GM21529 (cell line): Measurements from ENCODE around the gene SAMMSON.

Experiments used
- ATAC-seq: cut with Tn5 transposase; IDR thresholded peaks from one replicate; pipeline ENCODE4 v1.9.1; 2021; ENCODE audit not compliant: unreplicated experiment

Gene SAMMSON

GRCh38 chr3:69999140-70000027 lies at the start of gene SAMMSON:
TSS of gene SAMMSON (plus strand) at chr3:69999733.
- ATAC-seq: no peak

GRCh38 chr3:69951616-69952015 lies 47.9 kb upstream of the SAMMSON start:
- ATAC-seq: no peak

GRCh38 chr3:69959581-69959980 lies 40.0 kb upstream of the SAMMSON start:
- no peak for ATAC-seq

GRCh38 chr3:69961706-69962439 lies 37.7 kb upstream of the SAMMSON start:
- ATAC-seq: no peak

GRCh38 chr3:69963643-69964042 lies 35.9 kb upstream of the SAMMSON start:
- ATAC-seq: no peak

GRCh38 chr3:69967156-69967555 lies 32.4 kb upstream of the SAMMSON start:
- ATAC-seq: no peak

GRCh38 chr3:69970827-69971226 lies 28.7 kb upstream of the SAMMSON start:
- no peak for ATAC-seq

- no peak for ATAC-seq
Observed at GRCh38 chr3:69972672-69973071, 26.9 kb upstream of the SAMMSON start.

GRCh38 chr3:69976021-69976420 lies 23.5 kb upstream of the SAMMSON start:
- ATAC-seq: no peak

- no peak for ATAC-seq
Observed at GRCh38 chr3:69983546-69984265, 15.8 kb upstream of the SAMMSON start.

GRCh38 chr3:69985266-69985665 lies 14.3 kb upstream of the SAMMSON start:
- ATAC-seq: no peak

GRCh38 chr3:69986419-69986818 lies 13.1 kb upstream of the SAMMSON start:
- peak; percentile 48 for ATAC-seq

GRCh38 chr3:69987833-69988232 lies 11.7 kb upstream of the SAMMSON start:
- no peak for ATAC-seq

GRCh38 chr3:69993757-69994156 lies 5.8 kb upstream of the SAMMSON start:
- ATAC-seq: no peak

GRCh38 chr3:69994919-69995318 lies 4.6 kb upstream of the SAMMSON start:
- ATAC-seq: no peak

- ATAC-seq: no peak
Observed at GRCh38 chr3:69997631-69998307, 1.8 kb upstream of the SAMMSON start.

- ATAC-seq: no peak
Observed at GRCh38 chr3:69998759-69999139, 784 bp upstream of the SAMMSON start.

GRCh38 chr3:70000028-70000410 lies 486 bp downstream of the SAMMSON start:
- ATAC-seq: no peak

- ATAC-seq: no peak
Observed at GRCh38 chr3:70000563-70001081, 1.1 kb downstream of the SAMMSON start.

- ATAC-seq: no peak
Observed at GRCh38 chr3:70003119-70003518, 3.6 kb downstream of the SAMMSON start.

GRCh38 chr3:70006089-70006488 lies 6.6 kb downstream of the SAMMSON start:
- no peak for ATAC-seq
